Subcutaneous adipose tissue (tissue), 4 donors: ENCODE results near the gene ADCY1. TPM values are rescaled to one million over a fixed set of nuclear protein-coding genes. Genes with fewer than 3 reads are reported as not detected.

Experiments
- CTCF ChIP-seq: fragments of 450-650 bp; IDR thresholded peaks from one replicate; pipeline ENCODE4 v1.5.1; 2016; ENCODE audit warnings: low read depth, mild to moderate bottlenecking, control low read depth, antibody characterized with exemption, moderate library complexity
- total RNA-seq, 4 donors: library from RNA; depleted of rRNA; stranded (reverse); fragments of >200 nt; gene quantifications; one replicate each; pipeline ENCODE4 v1.1.0, GENCODE V29; 2016

ADCY1 gene
- total RNA-seq, 4 donors from 2014 or later: 0.94 to 3.1 (median 1.6) TPM

GRCh38 chr7:45704683-45705016 lies 130.5 kb downstream of the ADCY1 start:
- TF ChIP-seq CTCF: no peak

- TF ChIP-seq CTCF: no peak
These were observed 134.1 kb downstream of the ADCY1 start for GRCh38 chr7:45708046-45708950.

- no peak for TF ChIP-seq CTCF
These were observed 135.2 kb downstream of the ADCY1 start for GRCh38 chr7:45709168-45710042.

GRCh38 chr7:45710271-45711160 lies 136.3 kb downstream of the ADCY1 start:
- TF ChIP-seq CTCF: no peak

- TF ChIP-seq CTCF: no peak
These were observed 137.0 kb downstream of the ADCY1 start for GRCh38 chr7:45711161-45711490.

- no peak for TF ChIP-seq CTCF
These were observed 138.0 kb downstream of the ADCY1 start for GRCh38 chr7:45712057-45712689.
